ENCODE results near the gene MAP4K4.

Gene MAP4K4

GRCh38 chr2:101787097-101787496 is 89.6 kb downstream of the MAP4K4 start:
- DNase-seq (ENCODE audit: extremely low read depth in 1 of 2, low read depth in 1 of 2): no peak

- no peak for DNase-seq (ENCODE audit: extremely low read depth in 1 of 2, low read depth in 1 of 2)
Observed at GRCh38 chr2:101788565-101788964, 91.1 kb downstream of the MAP4K4 start.

- no peak for DNase-seq (ENCODE audit: extremely low read depth in 1 of 2, low read depth in 1 of 2)
Observed at GRCh38 chr2:101788995-101789970, 91.8 kb downstream of the MAP4K4 start.

GRCh38 chr2:101790416-101790815 is 92.9 kb downstream of the MAP4K4 start:
- DNase-seq (ENCODE audit: extremely low read depth in 1 of 2, low read depth in 1 of 2): no peak

GRCh38 chr2:101790857-101791256 is 93.3 kb downstream of the MAP4K4 start:
- DNase-seq (ENCODE audit: extremely low read depth in 1 of 2, low read depth in 1 of 2): no peak

- DNase-seq (ENCODE audit: extremely low read depth in 1 of 2, low read depth in 1 of 2): no peak
Observed at GRCh38 chr2:101792208-101792607, 94.7 kb downstream of the MAP4K4 start.

- no peak for DNase-seq (ENCODE audit: extremely low read depth in 1 of 2, low read depth in 1 of 2)
Observed at GRCh38 chr2:101793277-101793969, 95.9 kb downstream of the MAP4K4 start.

GRCh38 chr2:101794141-101794540 is 96.6 kb downstream of the MAP4K4 start:
- DNase-seq (ENCODE audit: extremely low read depth in 1 of 2, low read depth in 1 of 2): no peak

GRCh38 chr2:101795033-101795432 is 97.5 kb downstream of the MAP4K4 start:
- no peak for DNase-seq (ENCODE audit: extremely low read depth in 1 of 2, low read depth in 1 of 2)

GRCh38 chr2:101796825-101797600 is 99.5 kb downstream of the MAP4K4 start:
- DNase-seq (ENCODE audit: extremely low read depth in 1 of 2, low read depth in 1 of 2): no peak

GRCh38 chr2:101801496-101801895 is 104.0 kb downstream of the MAP4K4 start:
- no peak for DNase-seq (ENCODE audit: extremely low read depth in 1 of 2, low read depth in 1 of 2)

- DNase-seq (ENCODE audit: extremely low read depth in 1 of 2, low read depth in 1 of 2): no peak
Observed at GRCh38 chr2:101802329-101802728, 104.8 kb downstream of the MAP4K4 start.

GRCh38 chr2:101803128-101803527 is 105.6 kb downstream of the MAP4K4 start:
- no peak for DNase-seq (ENCODE audit: extremely low read depth in 1 of 2, low read depth in 1 of 2)

- DNase-seq (ENCODE audit: extremely low read depth in 1 of 2, low read depth in 1 of 2): no peak
Observed at GRCh38 chr2:101803945-101804696, 106.6 kb downstream of the MAP4K4 start.

- no peak for DNase-seq (ENCODE audit: extremely low read depth in 1 of 2, low read depth in 1 of 2)
Observed at GRCh38 chr2:101805152-101806088, 107.9 kb downstream of the MAP4K4 start.

- no peak for DNase-seq (ENCODE audit: extremely low read depth in 1 of 2, low read depth in 1 of 2)
Observed at GRCh38 chr2:101806123-101806522, 108.6 kb downstream of the MAP4K4 start.

- no peak for DNase-seq (ENCODE audit: extremely low read depth in 1 of 2, low read depth in 1 of 2)
Observed at GRCh38 chr2:101806701-101807100, 109.2 kb downstream of the MAP4K4 start.

- no peak for DNase-seq (ENCODE audit: extremely low read depth in 1 of 2, low read depth in 1 of 2)
Observed at GRCh38 chr2:101807242-101807641, 109.7 kb downstream of the MAP4K4 start.

- no peak for DNase-seq (ENCODE audit: extremely low read depth in 1 of 2, low read depth in 1 of 2)
Observed at GRCh38 chr2:101808006-101808562, 110.6 kb downstream of the MAP4K4 start.

All from stimulated activated CD8-positive, alpha-beta memory T cell treated with anti-CD3 and anti-CD28 coated beads, Interleukin-7, amount 100 ng/mL, for 48 hours (primary cell).